NCI-H82 treated with DMSO at 0.1 percent for 48 hours (cell line): Measurements from ENCODE around the gene RPS6KA2.
"Not testable (repeated sequence)": the region's sequence is repeated elsewhere in the genome, so short reads cannot be mapped to it uniquely, and the experiment has no call there.

Experiments
- DNase-seq: peaks from one replicate; lab custom pipeline; 2025; ENCODE audit not compliant: unreplicated experiment; lab: John Stamatoyannopoulos, UW

RPS6KA2 gene

GRCh38 chr6:166595061-166595780 lies 31.8 kb downstream of the RPS6KA2 start:
- DNase-seq, result no peak

GRCh38 chr6:166592821-166593220 lies 34.2 kb downstream of the RPS6KA2 start:
- no peak for DNase-seq

DNA sequence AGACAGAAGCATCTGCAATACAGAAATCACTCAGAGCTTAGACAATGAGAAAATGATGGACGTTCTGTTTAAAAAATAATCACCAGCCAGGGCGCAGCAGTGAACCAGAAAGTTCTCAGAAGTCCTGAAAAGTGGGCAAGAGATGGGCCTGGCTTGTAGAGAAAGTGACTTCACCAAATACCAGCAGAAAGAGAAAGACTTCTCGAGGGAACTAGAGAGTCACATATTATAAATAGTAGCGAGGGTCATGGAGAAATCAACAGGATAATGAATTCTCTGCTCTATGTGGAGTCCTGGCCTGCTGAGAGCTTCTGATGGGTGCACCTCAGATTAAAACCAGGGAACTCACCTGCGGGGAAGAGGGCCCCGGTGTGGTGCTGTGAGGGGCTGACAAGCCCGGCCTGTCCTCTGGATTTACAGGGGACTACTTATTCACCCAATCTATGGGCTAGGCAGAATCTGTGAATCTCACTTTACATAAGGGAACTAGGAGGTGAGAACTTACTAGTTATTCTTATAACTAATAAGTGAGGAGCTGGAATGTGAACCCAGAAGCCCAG lies 35.0 kb downstream of the RPS6KA2 start:
- no peak for DNase-seq

GRCh38 chr6:166591026-166591425 lies 36.0 kb downstream of the RPS6KA2 start:
- DNase-seq, result no peak

GRCh38 chr6:166589786-166590574 lies 37.1 kb downstream of the RPS6KA2 start:
- DNase-seq, result no peak

DNA sequence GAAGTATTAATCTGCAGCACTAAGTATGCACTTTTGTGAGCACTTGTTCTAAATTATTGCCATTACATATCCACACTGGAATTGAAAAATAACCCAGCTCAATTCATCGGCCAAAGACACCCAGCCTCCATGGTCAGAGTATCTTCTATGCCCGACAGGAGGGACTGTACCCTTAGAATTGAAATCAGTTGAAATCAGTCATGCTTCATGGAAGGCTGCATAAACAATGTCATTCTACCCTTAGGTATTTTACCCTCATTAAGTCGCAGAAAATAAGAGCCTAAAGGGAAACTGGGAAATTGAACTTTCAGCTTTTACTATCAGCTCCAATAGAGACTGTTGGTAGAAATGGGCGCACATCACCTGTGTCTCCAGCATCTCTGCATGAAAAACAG lies 37.7 kb downstream of the RPS6KA2 start:
- no peak for DNase-seq

GRCh38 chr6:166588691-166589336 lies 38.2 kb downstream of the RPS6KA2 start:
- DNase-seq, result no peak

DNA sequence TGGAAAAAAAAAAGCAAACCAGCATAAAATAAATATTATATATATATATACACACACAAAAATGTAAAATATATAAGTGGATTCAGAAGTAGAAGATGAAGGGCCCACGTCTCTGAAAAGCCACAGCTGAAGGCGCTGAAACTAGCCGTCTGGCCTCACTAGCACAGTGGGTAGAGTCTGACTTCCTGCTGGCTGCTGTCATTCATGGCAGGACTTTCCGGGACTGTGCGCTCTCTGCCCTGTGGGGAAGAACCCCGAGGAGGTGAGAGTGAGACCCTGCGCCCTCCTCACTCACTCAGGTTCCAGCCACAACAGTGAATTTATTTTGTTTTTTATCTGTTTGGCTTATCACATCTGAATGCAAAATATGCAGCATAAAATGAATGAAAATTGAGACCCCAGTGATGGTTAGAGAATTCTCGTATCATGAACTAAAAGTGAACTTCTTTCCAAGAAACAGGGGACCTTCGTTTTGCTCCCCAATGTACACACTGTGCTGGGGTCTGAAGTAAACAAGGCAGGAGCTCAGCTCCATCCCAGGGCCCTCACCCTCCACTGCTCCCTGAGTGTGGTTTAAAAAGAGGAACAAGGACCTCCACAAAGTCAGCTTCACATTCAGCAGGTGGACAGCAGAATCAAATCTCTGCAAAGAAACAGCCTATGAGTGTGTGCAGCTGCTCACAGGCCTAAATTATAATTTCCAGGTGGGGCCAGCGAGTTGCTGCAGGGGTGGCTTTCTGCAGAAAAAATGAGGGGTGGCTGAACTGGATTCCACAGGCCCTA lies 39.2 kb downstream of the RPS6KA2 start:
- no peak for DNase-seq

DNA sequence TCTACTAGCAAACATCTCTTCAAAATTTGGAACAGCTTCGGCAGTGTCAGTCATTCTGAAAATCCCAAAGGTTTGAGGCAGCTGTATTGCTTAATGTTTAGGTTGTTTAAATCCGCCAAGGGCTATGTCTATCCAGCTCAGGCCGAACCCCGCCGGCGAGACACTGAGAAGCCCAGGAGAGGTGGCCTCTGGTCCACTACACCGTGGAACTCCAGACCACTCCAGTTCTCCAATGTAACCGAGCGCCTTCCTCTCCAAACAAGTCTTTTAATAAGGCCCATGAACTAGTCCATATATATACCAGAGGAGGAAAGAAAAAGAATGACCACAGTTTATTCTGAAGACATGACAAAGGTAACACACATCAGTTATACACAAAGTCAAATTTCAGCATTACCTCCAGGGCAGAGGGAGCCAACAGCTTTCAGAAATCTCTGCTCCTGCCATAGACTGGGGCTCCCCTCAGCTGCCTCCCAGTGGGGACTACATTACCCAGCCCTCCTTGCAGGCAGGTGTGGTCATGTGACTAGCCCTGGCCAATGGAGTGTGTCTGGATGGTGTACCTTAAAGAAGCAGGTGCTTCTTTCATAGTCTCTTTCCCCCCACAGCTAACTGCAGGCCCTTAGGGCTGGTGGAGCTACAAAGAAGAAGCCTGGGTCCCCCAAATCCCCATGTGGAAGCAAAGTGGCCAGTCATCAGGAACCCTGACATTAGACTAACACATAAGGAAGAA lies 40.5 kb downstream of the RPS6KA2 start, which contains the start of gene RAMACL:
TSS of gene RAMACL (minus strand) at position 255 of the 733 bp plus-strand sequence. CDS start at position 54, 201 bp downstream.
- DNase-seq, result no peak

- DNase-seq, result no peak
Observed at GRCh38 chr6:166584853-166585429, 42.1 kb downstream of the RPS6KA2 start.

DNA sequence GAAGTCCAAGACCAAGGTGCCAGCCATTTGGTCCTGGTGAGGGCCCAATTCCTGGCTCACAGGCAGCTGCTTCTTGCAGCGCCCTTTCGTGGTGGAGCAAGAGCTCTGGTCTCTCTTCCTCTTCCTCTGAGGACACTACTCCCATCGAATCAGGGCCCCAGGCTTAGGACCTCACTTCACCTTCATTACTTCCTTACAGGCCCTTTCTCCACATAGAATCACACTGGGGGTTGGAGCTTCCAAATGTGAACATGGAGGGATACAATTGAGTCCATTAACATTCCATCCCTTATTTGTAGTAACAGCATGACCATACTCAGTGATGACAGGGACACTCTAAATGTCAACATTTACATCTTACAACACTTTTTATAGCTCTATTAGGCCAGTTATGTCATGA lies 42.9 kb downstream of the RPS6KA2 start:
- DNase-seq, result no peak

DNA sequence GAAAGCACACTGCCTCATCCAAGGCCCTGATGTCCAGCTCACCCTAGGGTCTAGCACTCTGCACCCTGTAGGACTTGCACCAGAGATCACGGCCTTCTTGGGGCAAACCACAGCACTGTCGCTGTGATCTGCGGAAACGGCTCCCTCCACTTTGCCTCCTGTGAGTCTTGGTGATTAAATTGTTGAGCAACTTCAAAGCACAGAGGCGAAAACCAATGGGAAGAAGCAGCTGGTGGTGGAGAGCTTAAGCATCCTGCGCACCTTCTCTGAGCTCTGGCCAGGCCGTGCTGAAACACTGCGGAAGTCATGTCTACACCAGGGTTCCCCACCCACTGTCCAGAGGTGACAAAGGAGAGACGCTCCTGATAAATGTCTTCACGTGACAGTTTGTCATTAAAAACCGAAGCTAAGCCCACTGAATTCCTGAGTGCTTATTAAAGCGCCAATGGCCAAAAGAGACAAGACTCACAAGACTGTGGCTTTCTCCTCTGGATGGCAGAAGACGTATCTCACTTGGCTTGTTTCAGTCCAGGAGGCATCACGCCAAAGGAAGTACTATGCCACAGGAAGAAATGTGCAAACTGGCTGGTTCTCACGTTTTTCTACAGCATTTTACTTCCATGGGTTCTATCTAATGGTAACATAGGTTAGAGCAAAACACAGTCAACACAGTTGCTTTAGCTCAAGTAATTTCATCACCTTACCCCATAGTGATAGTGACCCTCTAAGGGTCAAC lies 43.7 kb downstream of the RPS6KA2 start:
- no peak for DNase-seq

DNA sequence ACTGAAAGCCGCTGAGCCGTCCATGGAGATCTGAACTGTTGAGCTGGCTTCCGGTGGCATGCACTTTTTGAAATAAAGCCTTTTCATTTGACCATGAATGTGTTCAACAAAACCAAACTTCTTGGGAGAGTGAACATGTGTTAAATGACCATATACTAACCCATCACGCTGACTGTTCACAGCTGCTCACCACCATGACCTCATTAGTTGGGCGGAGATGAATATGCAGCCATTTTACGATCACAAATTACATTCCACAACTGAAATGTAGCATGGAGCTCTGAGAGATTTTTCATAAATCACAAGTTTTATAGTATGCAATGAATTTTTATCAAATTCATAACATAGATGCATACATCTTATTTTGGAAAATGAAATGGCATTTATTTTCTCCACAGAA lies 44.8 kb downstream of the RPS6KA2 start:
- no peak for DNase-seq

DNA sequence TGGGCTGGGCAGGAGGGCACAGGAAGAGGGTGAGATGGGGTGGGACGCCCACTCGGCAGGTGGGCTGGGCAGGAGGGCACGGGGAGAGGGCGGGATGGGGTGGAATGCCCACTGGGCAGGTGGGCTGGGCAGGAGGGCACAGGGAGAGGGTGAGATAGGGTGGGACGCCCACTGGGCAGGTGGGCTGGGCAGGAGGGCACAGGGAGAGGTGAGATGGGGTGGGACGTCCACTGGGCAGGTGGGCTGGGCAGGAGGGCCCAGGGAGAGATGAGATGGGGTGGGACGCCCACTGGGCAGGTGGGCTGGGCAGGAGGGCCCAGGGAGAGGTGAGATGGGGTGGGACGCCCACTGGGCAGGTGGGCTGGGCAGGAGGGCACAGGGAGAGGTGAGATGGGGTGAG lies 45.2 kb downstream of the RPS6KA2 start:
- not testable (repeated sequence) for DNase-seq

DNA sequence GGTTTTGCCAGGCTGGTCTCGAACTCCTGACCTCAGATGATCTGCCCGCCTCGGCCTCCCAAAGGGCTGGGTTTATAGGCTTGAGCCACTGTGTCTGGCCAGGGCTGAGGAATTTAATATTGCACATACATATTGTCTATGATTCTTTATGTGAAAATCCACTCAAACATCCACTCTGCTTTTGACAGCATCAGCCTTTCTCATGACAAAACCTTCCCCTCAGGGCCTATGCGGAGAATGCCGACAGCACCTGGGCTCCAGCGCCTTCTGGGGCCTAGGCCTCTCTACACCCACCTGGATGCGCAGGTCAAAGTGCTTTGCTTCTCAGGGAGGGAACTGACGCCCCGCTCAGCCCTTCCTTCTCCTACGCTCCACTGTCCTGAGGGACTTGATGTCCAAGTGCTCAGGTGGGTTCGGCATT lies 46.0 kb downstream of the RPS6KA2 start:
- DNase-seq, result no peak

DNA sequence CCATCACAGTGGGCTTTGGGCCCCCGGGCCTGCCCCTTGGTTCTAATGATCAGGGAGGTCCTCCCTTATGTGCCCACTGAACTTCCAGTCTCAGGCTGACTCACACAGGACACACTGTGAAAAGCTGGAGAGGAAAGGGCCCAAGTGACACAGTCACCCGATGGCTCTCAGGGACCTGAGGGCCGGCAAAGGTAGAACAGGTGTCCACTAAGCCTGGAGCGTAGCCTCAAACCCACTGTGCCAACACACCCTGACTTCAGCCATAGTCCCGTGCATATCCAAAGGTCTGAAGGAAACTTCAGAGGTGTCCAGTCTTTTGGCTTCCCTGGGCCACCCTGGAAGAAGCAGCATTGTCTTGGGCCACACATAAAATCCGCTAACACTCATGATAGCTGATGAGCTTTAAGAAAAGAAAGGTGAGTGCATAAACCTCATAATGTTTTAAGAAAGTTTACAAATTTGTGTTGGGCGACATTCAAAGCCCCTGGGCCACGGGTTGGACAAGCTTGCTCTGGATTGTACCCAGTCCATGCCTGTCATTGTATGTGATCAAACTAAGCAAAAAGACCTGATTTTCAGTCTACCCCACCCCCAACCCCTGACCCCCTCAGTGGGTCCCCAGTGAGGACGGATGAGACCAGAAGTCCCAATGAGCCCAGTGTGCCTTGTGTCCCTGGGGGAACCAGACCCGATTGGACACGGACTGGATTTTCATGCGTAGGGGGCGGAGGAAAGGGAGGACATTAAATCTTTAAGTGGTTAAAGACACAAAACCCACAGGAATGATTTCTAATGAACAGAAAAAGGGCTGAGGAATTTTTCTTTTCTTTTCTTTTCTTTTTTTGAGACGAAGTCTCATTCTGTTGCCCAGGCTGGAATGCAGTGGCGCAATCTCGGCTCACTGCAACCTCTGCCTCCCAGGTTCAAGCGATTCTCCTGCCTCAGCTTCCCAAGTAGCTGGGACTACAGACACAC lies 46.7 kb downstream of the RPS6KA2 start:
- no peak for DNase-seq

DNA sequence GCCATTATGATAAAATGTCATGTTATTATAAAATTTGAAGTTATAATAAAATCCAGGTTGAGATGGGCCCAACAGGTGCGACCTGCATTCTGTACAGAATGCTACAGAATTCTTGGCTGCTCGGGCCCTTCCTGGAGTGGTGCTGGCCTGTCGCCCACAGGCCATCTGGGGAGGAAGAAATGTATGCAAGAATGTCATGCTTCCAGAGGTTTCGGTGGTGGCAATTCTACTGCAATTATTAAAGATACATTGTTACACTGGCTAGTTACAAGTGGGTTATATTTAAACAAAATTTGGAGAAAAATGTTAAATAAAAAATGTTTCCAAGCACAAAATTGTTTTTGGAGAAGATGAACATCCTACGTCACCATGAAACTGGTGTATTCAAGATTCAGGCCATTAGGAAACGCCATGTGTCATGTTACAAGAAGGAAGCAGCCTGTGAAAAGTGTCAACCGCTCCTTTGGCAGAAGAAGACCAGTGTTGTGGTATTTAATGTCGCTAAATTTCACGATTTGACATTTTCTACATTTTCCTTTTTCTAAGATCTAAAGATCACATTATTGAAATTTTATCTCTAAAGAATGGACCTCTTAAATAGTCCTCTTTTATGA lies 47.7 kb downstream of the RPS6KA2 start:
- DNase-seq, result no peak
